ENCODE data around the gene SLCO3A1.

GRCh38 chr15:92043283-92043682 is 189.8 kb downstream of the SLCO3A1 start:
- no peak for TF ChIP-seq POLR2AphosphoS5 (IDR thresholded peaks at IDR 0.05)
- TF ChIP-seq POLR2A (IDR thresholded peaks at IDR 0.05), result no peak
- no peak for TF ChIP-seq CTCF (IDR thresholded peaks at IDR 0.05)
- TF ChIP-seq EP300 (IDR thresholded peaks at IDR 0.05; ENCODE audit: low read depth), result no peak

Measured in transverse colon (tissue), 4 donors.